Measurements from ENCODE around the gene ENTPD7. TPM values are rescaled to one million over a fixed set of nuclear protein-coding genes. Genes with fewer than 3 reads are reported as not detected.
A peak's percentile ranks its signal among the peaks of the same experiment; 100 is the strongest.

The ENTPD7 gene
- total RNA-seq = 7.9 TPM
- long read RNA-seq, transcript ENTPD7-201 (13 exons, 3,550 nt) = major isoform, 10 of 12 reads
- long read RNA-seq, partial matches to known transcripts = 0 of 12 reads
- long read RNA-seq, other reads (novel, unspliced or antisense) = 2 of 12 reads

GRCh38 chr10:99659031-99659867 is at the start of gene ENTPD7:
ENTPD7 (plus strand) TSS chr10:99659509; CDS start chr10:99659957, 448 bp downstream.
- DNase-seq (peak; percentile 98), ATAC-seq (peak; percentile 99)
- peak within 1 kb of the TSS; percentile 75 for H3K27ac ChIP-seq
- H3K27me3 ChIP-seq = no peaks in the 10 kb centered on the region
- H3K4me1 ChIP-seq = peaks cover 9% of the 10 kb centered on the region
- intact Hi-C loops (cut with DNase I) = no loop called here
- peak within 1 kb of the TSS; percentile 92 for H3K4me3 ChIP-seq
- peak; percentile 38 for TF ChIP-seq CTCF (IDR thresholded peaks at IDR 0.05)
- no peaks in the 10 kb centered on the region for H3K36me3 ChIP-seq
- H3K9me3 ChIP-seq = no peaks in the 10 kb centered on the region

GRCh38 chr10:99610221-99610620 is 49.1 kb upstream of the ENTPD7 start:
- no peaks in the 10 kb centered on the region for H3K27me3 ChIP-seq
- ATAC-seq (no peak), DNase-seq (no peak)
- no peak overlapping the region for H3K4me3 ChIP-seq
- no peaks in the 10 kb centered on the region for H3K4me1 ChIP-seq
- no peak overlapping the region for H3K27ac ChIP-seq
- peaks cover 47% of the 10 kb centered on the region for H3K36me3 ChIP-seq
- no peak for TF ChIP-seq CTCF (IDR thresholded peaks at IDR 0.05)
- intact Hi-C loops (cut with DNase I) = loop anchor here (10.0 kb wide), 1 partner anchor 45 kb away; no protein-coding TSS in a partner anchor
- no peaks in the 10 kb centered on the region for H3K9me3 ChIP-seq

GRCh38 chr10:99611326-99611725 is 48.0 kb upstream of the ENTPD7 start:
- H3K36me3 ChIP-seq = peaks cover 50% of the 10 kb centered on the region

GRCh38 chr10:99612167-99612831 is 47.0 kb upstream of the ENTPD7 start:
- no peak overlapping the region for H3K4me3 ChIP-seq
- intact Hi-C loops (cut with DNase I) = loop anchor here (10.0 kb wide), 1 partner anchor 47 kb away; no protein-coding TSS in a partner anchor
- TF ChIP-seq CTCF (IDR thresholded peaks at IDR 0.05) = peak; percentile 81
- peaks cover 50% of the 10 kb centered on the region for H3K36me3 ChIP-seq
- H3K4me1 ChIP-seq = peaks cover 8% of the 10 kb centered on the region
- H3K27ac ChIP-seq = no peak overlapping the region
- H3K9me3 ChIP-seq = no peaks in the 10 kb centered on the region
- DNase-seq (no peak), ATAC-seq (peak; percentile 77)
- H3K27me3 ChIP-seq = no peaks in the 10 kb centered on the region

More at GRCh38 chr10:99611326-99611725, 48.0 kb upstream of the ENTPD7 start:
- no peak overlapping the region for H3K27ac ChIP-seq
- no peaks in the 10 kb centered on the region for H3K4me1 ChIP-seq
- H3K4me3 ChIP-seq = no peak overlapping the region
- intact Hi-C loops (cut with DNase I) = loop anchor here (10.0 kb wide), 1 partner anchor 47 kb away; no protein-coding TSS in a partner anchor
- DNase-seq (no peak), ATAC-seq (no peak)
- H3K9me3 ChIP-seq = no peaks in the 10 kb centered on the region
- H3K27me3 ChIP-seq = no peaks in the 10 kb centered on the region
- no peak for TF ChIP-seq CTCF (IDR thresholded peaks at IDR 0.05)

GRCh38 chr10:99615426-99615825 is 43.9 kb upstream of the ENTPD7 start:
- no peaks in the 10 kb centered on the region for H3K9me3 ChIP-seq
- H3K4me3 ChIP-seq = no peak overlapping the region
- H3K27ac ChIP-seq = no peak overlapping the region
- no peak for ATAC-seq
- DNase-seq = no peak
- H3K36me3 ChIP-seq = peaks cover 37% of the 10 kb centered on the region
- no peaks in the 10 kb centered on the region for H3K27me3 ChIP-seq
- no peak for TF ChIP-seq CTCF (IDR thresholded peaks at IDR 0.05)
- intact Hi-C loops (cut with DNase I) = loop anchor here (10.0 kb wide), 1 partner anchor 51 kb away; no protein-coding TSS in a partner anchor
- H3K4me1 ChIP-seq = peaks cover 25% of the 10 kb centered on the region
